HG03103 (cell line): ENCODE results near the gene MIAT.

Experiments
- ATAC-seq: cut with Tn5 transposase; IDR thresholded peaks from one replicate; pipeline ENCODE4 v1.9.1; 2021; ENCODE audit warnings: low read depth; ENCODE audit not compliant: unreplicated experiment

The MIAT gene

DNA sequence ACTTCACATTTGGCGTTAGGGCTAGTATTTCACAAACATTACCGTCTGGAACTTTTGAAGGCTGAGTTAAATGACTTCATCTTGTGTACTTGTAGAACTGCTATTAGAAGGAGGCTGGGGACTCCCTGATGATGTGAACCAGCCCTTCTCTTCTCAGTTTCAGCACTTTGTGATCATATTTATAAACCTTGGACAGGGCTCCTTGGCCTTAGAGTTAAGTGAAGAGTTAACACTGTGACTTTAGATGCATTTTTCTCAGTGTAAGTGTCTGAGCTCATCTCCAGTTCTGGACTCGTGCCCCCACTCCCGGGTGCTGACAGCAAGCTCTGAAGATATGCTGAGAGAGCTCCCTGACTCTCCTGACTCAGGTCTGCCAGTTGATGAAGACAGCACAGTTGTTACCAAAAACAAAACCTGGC, 8.4 kb downstream of the MIAT start:
- ATAC-seq, result no peak

DNA sequence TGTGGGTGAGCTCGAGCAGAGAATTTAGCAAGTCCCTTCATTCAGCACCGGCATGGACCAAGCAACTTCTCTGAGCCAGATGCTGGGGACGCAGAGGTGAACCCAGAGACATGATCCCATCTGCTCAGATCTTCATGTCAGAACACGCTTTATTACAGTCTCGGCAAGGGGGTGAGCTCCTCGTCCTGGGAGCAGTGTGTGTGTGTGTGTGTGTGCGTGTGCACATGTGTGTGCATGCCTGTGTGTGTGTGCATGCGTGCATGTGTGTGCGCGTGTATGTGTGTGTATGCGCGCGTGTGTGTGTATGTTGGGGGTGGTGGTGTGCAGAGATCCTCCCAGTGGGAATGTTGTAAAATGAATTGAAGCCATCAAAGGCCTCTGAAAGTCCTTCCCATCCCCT, 9.8 kb downstream of the MIAT start:
- ATAC-seq, result no peak

DNA sequence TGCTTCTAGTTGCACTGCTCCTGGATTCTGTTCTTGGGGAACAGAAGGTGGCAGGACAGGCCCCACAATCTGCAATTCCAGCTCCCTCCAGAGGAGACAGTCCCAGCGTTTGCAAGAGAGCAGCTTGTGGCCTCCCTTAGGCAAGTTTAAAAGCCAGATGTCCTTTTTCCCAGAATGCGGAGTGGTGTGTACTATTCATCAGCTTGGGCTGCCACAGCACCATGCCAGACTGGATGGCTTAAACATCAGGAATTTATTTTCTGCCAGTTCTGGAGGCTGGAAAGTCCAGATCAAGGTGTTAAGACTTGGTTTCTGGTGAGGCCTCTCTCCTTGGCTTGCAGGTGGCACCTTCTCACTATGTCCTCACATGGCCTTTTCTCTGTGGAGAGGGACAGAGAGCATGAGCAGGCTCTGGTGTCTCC, 11.7 kb downstream of the MIAT start:
- ATAC-seq, result no peak

DNA sequence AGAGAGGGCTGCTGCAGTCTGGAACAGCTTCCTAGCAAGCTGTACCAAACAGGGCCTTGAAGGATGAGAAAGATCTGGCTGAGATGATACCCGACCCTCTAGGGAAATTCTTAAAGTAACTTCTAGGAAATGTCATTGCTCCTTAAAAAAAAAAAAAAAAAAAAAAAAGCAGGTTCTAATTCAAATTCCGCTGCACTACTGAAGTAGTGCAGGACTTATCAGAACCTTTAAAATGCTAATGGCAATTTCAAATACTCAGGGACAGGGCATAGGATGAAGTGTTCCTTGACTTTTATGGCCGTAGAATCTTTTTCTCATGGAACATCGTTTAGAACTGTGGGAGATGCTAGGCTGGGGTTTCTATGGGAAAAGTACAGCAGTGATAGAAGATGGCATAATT, 13.1 kb downstream of the MIAT start:
- ATAC-seq, result no peak

DNA sequence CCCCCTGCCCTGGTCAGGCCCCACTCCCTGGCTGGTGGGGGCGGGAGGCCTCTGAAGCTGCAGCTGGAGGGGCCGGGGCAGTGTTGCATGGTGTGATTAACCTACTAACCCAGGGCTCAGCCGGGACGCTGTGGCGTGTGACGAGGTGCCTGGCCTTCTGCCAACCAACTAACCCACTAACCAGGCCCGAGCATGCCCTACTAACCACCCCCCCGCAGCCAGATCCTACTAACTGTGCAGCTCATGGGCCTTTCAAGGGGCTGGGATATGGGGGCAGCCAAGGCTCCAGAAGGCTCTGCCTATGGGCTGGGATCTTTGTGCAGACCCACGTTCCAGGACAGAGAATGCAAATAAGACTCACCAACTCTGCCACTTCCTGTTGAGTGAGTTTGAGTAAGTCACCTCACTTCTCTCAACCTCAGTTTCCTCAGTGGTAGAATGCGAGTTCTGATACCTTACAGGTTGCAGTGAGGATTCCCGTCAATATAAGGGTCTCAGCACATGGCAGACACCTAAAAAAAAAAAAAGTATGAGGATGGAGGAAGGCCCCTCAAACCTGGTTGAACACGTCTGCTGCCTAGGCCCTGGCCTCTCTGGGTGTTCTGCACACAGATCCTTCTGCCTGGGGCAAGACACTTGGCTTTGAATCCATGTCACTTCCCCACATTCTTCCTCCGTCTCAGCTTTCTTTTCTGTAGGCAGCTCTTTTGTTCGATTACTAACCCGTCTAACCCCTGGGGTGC, 14.1 kb downstream of the MIAT start:
- no peak for ATAC-seq

DNA sequence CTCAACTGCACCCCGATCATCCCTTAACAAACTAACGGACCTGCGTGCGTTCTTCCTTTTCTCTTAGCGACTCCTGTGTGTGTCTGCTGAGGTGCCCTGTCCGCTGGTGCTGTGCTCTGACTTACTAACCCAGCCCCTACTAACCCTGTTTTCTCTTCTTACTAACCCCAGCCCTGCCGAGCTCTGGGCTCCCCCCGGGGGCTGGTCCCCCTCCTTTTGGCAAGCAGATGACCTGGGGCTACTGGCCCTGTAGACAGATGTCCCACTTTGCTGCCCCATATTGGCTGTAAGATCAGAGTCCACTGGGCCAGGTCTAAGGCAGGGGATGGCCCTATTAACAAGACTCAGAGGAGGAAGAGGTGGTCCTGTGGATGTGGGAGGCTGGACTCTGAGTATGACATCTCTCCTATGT, 14.7 kb downstream of the MIAT start:
- ATAC-seq, result no peak

DNA sequence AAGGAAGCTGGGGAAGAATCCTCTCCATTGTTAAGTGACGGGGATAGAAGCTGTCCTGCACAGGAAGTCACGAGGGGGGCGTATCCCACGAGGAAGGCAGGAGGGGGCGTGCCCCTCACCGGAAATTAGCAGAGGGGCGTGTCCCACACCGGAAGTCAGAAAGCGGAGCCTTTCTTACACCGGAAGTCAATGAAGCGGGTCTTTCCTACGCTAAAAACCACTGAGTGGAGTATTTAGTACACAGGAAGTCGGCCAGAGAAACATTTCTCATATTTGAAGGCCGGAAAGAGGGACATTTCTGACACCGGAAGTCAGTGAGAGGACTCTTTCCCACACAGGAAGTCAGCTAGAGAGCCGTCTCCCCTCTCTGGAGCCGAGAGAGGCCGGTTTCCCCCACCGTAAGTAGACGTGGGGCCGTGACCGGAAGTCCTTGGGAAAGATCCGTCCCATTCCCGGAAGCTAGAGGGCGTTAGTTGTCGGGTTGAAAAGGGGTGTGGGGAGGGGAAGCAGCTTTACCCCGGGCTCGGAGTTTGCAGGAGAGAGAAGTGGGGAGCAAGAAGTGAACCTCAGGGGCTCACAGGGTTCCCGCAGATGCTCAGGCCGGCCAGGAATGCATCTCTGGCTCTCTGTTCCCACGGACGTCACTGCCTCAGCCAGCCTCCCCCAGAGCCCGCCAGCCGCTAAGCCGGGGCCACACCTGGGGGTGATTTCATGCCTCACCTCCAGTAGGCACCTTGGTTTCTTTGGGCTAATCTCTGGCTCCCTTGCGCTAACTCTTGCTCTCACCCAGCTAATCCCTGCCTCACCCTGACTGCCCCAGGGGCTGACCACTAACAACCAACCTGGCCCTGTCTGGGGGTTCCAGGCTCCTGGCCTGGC, 15.4 kb downstream of the MIAT start:
- peak; percentile 54 for ATAC-seq

DNA sequence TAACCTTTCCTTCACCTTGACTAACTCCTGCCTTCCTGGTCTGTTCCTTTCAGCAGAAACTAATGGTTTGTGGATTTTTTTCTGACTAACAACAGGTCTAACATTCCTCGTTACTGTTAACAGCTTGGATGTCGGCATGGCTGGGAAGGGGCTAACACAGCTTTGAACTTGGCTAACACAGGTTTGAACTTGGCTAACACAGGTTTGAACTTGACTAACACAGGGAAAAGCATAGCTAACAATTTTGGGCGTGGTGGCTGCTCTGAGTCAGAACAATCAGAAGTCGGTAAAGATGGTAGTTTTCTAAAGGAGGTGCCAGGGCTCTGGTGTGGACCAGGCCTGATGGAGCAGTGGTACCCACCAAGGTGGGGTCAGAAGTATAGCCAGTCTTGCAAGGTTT, 16.1 kb downstream of the MIAT start:
- ATAC-seq, result no peak

DNA sequence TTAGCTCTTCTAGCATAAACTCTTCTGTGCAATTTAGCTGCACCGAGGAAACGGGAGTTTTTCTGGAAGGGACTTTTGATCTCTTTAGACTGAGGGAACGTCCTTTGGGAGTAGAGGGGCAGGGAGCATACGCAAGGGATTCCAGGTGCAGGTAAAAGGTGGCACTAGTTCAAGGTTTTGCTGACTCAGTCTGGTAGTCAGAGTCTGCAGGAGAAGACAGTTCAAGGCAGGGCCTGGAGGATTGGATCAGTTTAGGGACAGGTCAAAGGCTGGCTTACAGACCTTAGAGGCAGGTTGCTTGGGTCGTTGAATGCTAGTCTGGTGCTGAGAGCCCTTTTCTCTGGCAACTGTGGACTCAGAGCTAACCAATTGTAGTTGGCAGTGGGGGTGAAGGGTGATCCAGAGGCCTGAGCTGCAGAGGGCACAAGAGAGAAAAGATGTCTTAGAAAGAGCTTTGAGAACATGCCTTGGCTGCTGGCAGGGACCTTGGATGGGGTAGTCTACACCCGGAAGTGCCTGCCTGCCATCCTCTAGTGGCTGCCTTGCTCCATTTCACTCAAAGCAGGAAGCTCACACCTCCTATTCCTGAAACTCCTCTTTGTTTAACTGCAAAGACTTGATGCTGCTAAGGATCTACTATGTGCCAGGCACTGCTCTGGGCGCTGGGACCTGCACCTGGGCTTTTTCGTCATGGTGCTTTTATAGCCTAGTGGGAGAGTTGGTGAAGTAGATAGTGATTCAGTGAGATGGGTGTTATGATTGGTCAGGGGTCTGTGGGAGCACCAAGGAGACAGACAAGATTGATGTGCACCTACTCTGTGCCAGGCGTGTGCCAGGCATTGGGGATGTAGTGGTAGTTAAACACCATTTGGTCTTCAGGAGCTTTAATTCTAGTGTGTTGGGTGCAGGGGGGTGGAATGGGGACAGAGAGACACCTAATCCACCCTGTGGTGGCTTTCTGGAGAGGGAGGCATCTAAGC, 17.1 kb downstream of the MIAT start:
- ATAC-seq, result no peak

DNA sequence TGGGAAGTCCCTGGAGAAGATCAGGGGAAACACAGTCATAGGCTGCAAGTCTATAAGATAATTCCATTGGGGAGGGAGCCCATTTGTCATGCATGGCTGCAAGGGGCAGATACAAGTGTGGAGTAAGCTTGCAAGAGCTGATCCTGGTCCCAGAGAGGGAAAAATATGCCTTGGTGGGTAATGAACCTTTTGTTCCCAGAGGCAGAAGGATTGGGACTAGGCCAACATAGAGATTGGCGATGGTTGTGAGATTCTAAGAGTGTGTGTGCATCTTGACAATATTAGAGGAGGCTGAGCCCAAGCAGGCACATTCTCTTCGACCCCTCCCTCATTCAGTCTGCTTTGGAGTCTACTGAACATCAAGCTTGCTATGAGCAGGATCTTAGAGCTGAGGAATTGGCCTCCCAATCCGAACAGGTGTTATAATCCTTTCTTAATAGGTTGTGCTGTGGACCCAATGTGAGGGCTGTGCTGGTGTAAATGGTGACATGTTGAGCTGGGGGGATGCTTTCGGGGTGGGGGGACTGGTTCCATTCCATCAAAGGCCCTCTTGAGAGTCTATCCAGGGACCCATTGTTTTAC, 18.4 kb downstream of the MIAT start:
- no peak for ATAC-seq

DNA sequence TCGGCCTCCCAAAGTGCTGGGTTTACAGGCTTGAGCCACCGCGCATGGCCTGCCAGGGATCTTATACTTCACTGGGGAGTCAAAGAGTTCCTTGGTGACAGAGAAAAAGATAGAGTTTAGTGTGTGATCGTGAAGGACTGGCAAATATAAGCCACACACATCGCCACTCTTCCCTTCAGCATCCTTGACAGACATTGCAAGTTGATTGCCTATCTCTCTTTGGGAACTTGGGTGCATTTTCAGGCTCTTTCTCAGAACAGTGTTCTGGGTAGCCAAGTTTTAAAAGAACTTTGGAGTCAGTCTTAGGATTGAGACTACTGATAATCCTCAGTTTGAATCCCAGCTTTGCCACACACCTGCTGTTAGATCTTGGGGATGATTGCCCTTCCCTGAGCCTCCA, 19.8 kb downstream of the MIAT start:
- no peak for ATAC-seq

DNA sequence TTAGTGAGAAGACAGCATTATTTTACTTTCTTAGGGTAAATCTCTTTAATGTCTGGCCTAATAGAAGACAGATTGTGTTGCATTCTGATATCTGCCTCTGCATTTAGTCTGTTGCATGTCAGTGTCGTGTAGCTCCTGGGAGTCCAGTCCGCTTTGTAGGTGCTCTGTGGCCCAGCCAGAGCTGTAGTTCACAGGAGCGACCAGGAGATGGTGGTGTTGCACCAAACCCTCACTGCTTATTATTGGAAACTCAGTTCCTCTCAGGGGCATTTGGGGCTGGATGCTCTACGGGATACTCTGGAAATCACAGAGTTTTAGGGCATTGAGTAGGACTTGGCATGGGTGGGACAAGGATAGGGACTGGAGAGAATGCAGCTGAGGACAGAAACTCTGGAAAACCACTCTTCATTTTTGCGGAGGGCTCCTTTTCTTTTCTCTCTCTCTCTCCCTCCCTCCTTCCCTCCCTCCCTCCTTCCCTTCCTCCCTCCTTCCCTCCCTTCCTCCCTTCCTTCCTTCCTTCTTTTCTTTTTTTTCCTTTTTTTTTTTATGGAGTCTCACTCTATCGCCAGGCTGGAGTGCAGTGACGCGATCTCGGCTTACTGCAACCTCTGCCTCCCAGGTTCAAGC, 21.7 kb downstream of the MIAT start:
- no peak for ATAC-seq

DNA sequence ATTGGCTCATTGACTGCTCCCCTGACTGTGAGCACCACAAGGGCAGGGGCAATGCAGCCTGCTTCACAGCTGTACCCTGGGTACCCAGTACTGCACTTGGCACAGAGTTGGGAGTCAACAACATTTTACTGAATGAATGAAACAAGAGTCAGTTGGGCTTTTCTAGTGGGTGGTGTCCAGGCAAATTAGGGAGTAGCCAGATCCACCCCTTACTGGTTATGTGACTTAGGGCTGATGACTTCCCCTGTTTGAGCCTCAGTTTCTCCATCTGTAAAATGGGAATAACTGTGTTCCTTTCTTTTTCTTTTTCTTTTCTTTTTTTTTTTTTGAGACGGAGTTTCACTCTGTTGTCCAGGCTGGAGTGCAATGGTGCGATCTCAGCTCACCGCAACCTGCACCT, 23.1 kb downstream of the MIAT start:
- ATAC-seq, result no peak

DNA sequence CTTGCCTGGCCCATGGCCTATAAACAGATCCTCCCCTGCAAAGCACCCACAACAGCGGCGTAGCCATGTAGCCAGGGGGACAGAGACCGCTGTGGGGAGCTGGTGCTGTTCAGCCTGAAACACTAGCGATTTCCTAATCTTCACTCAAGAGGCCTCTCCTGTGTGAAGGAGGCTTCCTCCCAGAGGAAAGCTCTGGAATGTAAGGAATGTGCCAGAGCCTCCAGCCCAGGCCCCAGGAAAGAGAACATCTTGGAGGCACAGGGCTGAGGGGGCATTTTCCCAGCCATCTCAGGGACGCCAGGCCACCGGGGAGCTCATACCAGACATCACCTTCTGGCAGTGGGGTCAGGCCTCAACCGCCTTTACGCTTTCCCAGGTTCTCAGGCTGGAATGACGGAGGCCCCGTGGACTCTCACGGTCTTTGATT, 24.0 kb downstream of the MIAT start:
- no peak for ATAC-seq

DNA sequence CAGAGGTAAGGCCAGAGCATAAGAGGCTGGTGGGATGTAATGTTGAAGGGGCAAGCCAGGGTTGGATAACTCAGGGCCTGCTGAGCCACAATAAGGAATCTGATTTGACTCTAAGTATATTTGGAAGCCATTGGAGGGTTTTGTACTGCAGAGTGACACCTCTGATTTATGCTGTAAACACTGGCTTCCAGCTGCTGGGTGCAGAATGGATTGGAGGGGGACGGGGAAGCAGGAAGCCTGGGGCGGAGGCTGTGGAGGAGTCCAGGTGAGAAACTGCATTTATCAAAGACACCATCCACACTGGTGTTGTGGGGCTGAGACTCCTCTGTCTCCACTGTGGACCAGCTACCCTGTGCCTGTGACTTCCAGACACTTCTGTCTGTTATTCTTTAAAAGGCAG, 26.8 kb downstream of the MIAT start:
- no peak for ATAC-seq

DNA sequence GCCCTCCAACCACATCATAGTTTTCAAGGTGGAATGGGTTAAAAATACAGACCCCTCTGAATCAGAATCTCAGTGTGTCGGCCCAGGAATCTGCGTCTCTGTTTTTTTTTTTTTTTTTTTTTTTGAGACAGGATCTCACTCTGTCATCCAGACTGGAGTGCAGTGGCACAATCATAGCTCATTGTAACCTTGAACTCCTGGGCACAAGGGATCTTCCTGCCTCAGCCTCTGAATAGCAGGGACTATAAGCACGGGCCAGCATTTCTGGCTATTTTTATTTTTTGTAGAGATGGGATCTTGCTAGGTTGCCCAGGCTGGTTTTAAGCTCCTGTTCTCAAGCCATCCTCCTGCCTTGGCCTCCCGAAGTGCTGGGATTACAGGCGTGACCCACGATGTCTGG, 28.2 kb downstream of the MIAT start:
- no peak for ATAC-seq

DNA sequence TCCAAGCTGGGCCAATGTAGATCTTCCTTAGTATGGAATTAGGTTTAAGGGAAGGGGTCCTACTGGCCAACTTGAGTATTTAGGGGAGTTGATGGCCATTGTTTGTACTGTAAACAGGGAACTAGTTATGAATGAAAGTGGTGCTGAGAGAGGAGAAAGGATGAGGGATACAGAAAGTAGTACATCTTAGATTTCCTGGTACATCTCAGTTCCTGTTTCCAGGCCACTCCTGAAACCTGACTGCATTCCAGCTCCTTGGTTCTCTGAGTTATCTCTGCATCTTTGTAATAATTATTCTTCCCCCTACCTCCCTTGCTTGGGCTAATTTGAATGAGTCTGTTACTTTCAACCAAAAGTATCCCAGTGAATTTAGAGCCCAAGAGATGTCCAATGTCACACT, 30.1 kb downstream of the MIAT start:
- no peak for ATAC-seq

DNA sequence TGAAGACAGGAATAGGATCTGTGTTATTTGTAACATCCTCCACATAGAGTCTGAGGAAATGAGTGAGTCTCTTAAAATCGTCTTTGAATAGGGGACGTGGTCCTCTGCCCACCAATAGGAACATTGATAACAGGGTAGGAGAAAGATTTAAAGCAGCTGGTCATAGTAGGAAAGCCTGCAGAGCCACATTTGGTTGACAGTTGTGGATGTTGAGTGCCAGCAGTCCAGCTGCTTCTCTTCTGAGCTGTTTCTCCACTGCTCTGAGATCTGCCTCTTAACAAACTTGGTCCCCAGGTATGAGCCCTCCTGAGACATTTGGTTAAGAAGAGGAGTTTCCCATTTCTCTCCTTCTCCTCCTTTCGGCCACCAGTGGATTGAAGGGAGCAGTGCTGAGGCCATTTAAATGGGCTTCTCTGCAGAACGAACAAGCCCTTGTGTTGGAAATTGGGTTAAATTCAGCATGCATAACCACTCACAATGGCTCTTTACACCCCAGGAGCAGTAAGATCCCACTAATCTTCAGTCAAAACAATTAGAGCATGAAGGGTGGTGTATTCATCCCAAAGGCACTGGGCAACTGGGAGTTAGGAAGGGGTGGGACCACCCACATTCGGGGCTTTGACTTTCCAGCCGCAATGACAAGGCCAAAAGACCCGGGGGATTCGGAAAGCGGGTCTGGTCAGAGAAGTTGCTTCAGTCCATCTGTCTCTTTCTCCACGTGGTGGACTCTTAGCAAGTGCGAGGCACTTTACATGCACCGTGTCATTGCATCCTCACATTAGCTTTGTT, 32.3 kb downstream of the MIAT start:
- no peak for ATAC-seq
